MM.1S (cell line): ENCODE data around the gene FAM120B.

Experiments
- EZH2 ChIP-seq: fragments of 300-600 bp; sonication (generic); optimal IDR thresholded peaks from 2 replicates; pipeline ENCODE3; 2017; ENCODE audit warnings: low read depth, mild to moderate bottlenecking, antibody characterized with exemption, low read length, mixed read lengths
- EZH2phosphoT487 ChIP-seq: fragments of 300-600 bp; sonication (generic); IDR thresholded peaks from 2 replicates; pipeline ENCODE4 v1.6.1; 2018; ENCODE audit warnings: antibody characterized with exemption, low read length
- TF ChIP-seq, protein P1 (sequence below): fragments of 300-600 bp; sonication (generic); IDR thresholded peaks from 2 replicates; pipeline ENCODE4 v1.5.1; 2016; ENCODE audit warnings: antibody characterized with exemption, low read length, mixed read lengths

GRCh38 chr6:170429450-170429849 lies 122.9 kb downstream of the FAM120B start:
- TF ChIP-seq, protein P1, sequence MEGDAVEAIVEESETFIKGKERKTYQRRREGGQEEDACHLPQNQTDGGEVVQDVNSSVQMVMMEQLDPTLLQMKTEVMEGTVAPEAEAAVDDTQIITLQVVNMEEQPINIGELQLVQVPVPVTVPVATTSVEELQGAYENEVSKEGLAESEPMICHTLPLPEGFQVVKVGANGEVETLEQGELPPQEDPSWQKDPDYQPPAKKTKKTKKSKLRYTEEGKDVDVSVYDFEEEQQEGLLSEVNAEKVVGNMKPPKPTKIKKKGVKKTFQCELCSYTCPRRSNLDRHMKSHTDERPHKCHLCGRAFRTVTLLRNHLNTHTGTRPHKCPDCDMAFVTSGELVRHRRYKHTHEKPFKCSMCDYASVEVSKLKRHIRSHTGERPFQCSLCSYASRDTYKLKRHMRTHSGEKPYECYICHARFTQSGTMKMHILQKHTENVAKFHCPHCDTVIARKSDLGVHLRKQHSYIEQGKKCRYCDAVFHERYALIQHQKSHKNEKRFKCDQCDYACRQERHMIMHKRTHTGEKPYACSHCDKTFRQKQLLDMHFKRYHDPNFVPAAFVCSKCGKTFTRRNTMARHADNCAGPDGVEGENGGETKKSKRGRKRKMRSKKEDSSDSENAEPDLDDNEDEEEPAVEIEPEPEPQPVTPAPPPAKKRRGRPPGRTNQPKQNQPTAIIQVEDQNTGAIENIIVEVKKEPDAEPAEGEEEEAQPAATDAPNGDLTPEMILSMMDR: no peak
- TF ChIP-seq EZH2: no peak
- TF ChIP-seq EZH2phosphoT487: no peak
